Measurements from ENCODE around the gene TMEM19.

TMEM19 gene

GRCh38 chr12:71702590-71702989 is 16.7 kb downstream of the TMEM19 start:
- in situ Hi-C loops (cut with MboI; ENCODE audit: low pct_unique_long_range_greater_than_20kb, low sequenced_read_pairs), result no loop called here
- no peak for DNase-seq

DNA sequence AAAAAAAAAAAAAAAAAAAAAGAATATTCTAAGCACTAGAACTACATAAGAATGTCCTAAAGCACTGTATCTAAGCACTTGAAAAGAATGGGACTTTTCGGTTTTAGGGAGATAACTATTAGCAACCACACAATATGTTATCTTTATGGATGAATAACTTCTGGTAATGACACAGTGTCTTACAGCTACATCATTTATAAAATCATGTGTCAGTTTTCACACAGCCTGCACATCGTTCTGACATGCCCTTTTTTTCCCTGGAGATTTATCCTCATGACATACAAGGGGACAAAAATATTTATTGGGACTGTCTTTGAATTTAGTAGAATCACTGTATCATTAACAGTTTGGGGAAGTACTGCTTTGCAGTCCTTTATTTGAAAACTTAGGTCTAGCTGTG is 17.3 kb downstream of the TMEM19 start:
- in situ Hi-C loops (cut with MboI; ENCODE audit: low pct_unique_long_range_greater_than_20kb, low sequenced_read_pairs), result no loop called here
- DNase-seq, result no peak

DNA sequence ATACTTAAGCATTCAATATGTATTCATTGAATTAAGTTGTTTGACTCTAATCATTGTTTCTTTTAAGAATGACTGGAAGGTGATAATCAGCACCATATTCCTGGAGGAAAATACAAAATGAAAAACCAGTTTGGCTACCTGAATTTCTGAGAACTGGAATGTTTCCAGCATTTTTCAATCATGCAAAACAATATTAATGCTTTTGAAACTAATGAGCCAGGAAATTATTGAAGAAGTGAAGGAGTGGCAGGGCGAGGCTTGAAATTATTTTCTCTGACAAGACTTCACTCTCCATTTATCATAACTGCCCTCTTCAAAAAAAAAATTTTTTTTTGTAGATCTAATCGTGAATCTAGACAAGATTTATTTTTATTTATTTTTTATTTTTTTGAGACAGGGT is 19.0 kb downstream of the TMEM19 start:
- DNase-seq, result no peak
- in situ Hi-C loops (cut with MboI; ENCODE audit: low pct_unique_long_range_greater_than_20kb, low sequenced_read_pairs), result no loop called here

GRCh38 chr12:71708658-71709057 is 22.8 kb downstream of the TMEM19 start:
- in situ Hi-C loops (cut with MboI; ENCODE audit: low pct_unique_long_range_greater_than_20kb, low sequenced_read_pairs), result no loop called here
- no peak for DNase-seq

DNA sequence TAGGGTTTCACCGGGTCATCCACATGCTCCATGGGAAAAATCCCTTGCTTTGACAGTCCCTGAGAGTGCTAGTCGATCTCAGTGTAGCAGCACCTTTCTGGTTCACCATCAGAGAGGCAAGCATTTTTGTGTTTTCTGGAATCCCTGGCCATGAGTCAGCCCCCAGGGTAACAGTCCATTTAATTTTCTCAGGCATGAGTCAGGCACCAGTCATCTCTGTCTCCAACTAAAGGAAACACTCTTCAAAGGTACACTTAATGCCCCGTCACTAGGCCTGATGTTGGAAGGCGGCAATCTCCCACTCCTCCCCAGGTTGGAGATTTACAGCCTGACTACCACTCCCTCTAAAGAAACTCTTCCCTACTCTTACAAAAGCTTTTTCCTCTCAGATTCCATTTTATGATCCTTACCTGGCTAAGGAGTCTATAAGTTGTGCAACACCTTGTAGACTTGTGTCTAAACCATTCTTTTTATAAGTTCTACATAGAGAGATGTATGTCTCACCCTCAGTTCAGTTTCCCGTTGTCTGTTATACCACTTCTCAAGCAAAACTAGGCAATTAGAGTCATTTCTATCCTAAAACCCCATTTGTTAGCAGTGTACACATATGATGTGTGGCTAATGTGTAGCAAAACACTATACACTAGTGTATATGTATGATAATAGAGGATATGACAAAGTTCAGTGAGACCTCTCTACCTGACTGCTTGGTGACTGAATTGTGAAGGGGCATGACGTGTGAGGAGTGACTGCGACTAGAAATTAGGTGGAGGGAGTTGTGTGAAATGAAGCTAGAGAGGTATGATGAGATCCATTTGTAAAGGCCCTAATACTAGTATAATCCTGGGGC is 24.6 kb downstream of the TMEM19 start:
- in situ Hi-C loops (cut with MboI; ENCODE audit: low pct_unique_long_range_greater_than_20kb, low sequenced_read_pairs), result no loop called here
- no peak for DNase-seq

- no peak for DNase-seq
- in situ Hi-C loops (cut with MboI; ENCODE audit: low pct_unique_long_range_greater_than_20kb, low sequenced_read_pairs), result no loop called here
Observed at GRCh38 chr12:71718611-71719010, 32.7 kb downstream of the TMEM19 start.

GRCh38 chr12:71719647-71720370 is 33.9 kb downstream of the TMEM19 start:
- in situ Hi-C loops (cut with MboI; ENCODE audit: low pct_unique_long_range_greater_than_20kb, low sequenced_read_pairs), result no loop called here
- DNase-seq, result no peak

DNA sequence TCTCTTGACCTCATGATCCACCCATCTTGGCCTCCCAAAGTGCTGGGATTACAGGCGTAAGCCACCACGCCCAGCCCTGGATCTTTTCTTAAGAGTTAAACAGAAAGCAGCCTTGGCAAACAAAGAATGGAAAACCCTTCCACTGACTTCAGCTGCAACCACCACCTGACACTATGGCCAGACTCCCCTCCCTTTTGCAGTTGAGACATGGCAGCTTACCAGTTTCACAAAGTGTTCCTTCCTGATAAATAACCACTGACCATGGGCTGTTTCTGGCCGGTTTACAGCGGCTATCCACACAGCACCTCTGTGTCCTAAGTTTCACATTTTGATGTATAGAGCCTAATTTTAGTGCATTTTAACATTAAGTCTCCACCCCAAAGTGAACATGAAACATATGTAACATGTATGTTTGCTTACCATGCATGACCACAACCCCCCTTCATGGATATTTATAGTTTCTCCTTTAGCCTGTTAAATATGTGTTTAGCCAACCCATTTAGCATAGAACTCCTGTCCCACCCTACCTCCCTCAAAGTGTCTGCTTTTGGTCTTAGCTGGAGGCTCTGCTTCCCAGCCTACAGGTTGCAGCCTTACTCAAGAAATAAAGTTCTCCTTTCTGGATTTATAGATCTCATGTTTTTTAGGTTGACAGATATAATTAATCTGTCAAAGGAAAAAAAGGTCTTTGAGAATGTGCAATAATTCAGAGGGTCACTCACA is 36.1 kb downstream of the TMEM19 start:
- no peak for DNase-seq
- in situ Hi-C loops (cut with MboI; ENCODE audit: low pct_unique_long_range_greater_than_20kb, low sequenced_read_pairs), result no loop called here

GRCh38 chr12:71725011-71725410 is 39.1 kb downstream of the TMEM19 start:
- no peak for DNase-seq
- in situ Hi-C loops (cut with MboI; ENCODE audit: low pct_unique_long_range_greater_than_20kb, low sequenced_read_pairs), result loop anchor here (25.0 kb wide), 1 partner anchor 313 kb away; no protein-coding TSS in a partner anchor

GRCh38 chr12:71726548-71726947 is 40.7 kb downstream of the TMEM19 start:
- no peak for DNase-seq
- in situ Hi-C loops (cut with MboI; ENCODE audit: low pct_unique_long_range_greater_than_20kb, low sequenced_read_pairs), result loop anchor here (25.0 kb wide), 1 partner anchor 314 kb away; no protein-coding TSS in a partner anchor

- in situ Hi-C loops (cut with MboI; ENCODE audit: low pct_unique_long_range_greater_than_20kb, low sequenced_read_pairs), result loop anchor here (25.0 kb wide), 1 partner anchor 316 kb away; no protein-coding TSS in a partner anchor
- DNase-seq, result no peak
Observed at GRCh38 chr12:71727958-71728357, 42.1 kb downstream of the TMEM19 start.

GRCh38 chr12:71730936-71731335 is 45.1 kb downstream of the TMEM19 start:
- DNase-seq, result no peak
- in situ Hi-C loops (cut with MboI; ENCODE audit: low pct_unique_long_range_greater_than_20kb, low sequenced_read_pairs), result loop anchor here (25.0 kb wide), 1 partner anchor 319 kb away; no protein-coding TSS in a partner anchor

GRCh38 chr12:71731439-71732356 is 45.8 kb downstream of the TMEM19 start:
- no peak for DNase-seq
- in situ Hi-C loops (cut with MboI; ENCODE audit: low pct_unique_long_range_greater_than_20kb, low sequenced_read_pairs), result loop anchor here (25.0 kb wide), 1 partner anchor 319 kb away; no protein-coding TSS in a partner anchor

DNA sequence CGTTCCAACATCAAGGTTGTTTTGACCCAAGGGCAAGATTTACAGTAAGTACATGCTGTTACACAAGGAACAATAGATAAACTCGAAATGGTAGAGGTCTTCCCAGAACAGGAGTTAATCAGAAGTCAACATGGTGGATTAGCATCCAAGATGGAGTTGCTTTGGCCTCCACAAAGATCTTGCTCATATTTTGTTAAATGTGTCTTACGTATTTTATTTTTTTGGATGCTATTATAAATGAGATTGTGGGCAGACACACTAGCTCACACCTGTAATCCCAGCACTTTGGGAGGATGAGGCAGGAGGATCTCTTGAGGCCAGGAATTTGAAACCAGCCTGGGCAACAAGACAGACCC is 46.5 kb downstream of the TMEM19 start:
- DNase-seq, result no peak
- in situ Hi-C loops (cut with MboI; ENCODE audit: low pct_unique_long_range_greater_than_20kb, low sequenced_read_pairs), result loop anchor here (25.0 kb wide), 1 partner anchor 320 kb away; no protein-coding TSS in a partner anchor

- no peak for DNase-seq
- in situ Hi-C loops (cut with MboI; ENCODE audit: low pct_unique_long_range_greater_than_20kb, low sequenced_read_pairs), result loop anchor here (25.0 kb wide), 1 partner anchor 325 kb away; no protein-coding TSS in a partner anchor
Observed at GRCh38 chr12:71737197-71737596, 51.3 kb downstream of the TMEM19 start.

GRCh38 chr12:71742998-71743397 is 57.1 kb downstream of the TMEM19 start:
- no peak for DNase-seq
- in situ Hi-C loops (cut with MboI; ENCODE audit: low pct_unique_long_range_greater_than_20kb, low sequenced_read_pairs), result loop anchor here (25.0 kb wide), 1 partner anchor 331 kb away; no protein-coding TSS in a partner anchor

GRCh38 chr12:71744522-71745300 is 58.8 kb downstream of the TMEM19 start:
- in situ Hi-C loops (cut with MboI; ENCODE audit: low pct_unique_long_range_greater_than_20kb, low sequenced_read_pairs), result loop anchor here (25.0 kb wide), 1 partner anchor 332 kb away; no protein-coding TSS in a partner anchor
- DNase-seq, result no peak
